ENCODE measurements around the gene BUD13. TPM values are rescaled to one million over a fixed set of nuclear protein-coding genes. Genes with fewer than 3 reads are reported as not detected.

The BUD13 gene
- total and polyA plus RNA-seq, 10 donors: 12.3 to 20.3 (median 16.3) TPM

DNA sequence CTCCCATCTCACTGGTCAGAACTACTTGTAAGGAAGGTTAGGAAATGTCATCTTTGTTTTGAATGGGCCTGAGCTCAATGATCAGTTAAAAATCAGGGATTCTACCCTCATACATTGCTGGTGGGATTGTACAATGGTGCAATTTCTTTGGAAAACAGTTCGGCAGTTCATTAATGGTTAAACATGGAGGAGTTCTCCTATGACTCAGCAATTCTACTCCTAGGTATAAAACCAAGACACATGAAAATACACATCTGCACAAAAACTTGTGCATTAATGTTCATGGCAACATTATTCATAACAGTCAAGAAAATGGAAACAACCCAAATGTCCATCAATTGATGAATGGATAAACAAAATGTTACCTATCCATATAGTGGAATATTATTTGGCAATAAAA is 23.8 kb upstream of the BUD13 start:
- Histone ChIP-seq H3K36me3 (no peaks in the 10 kb centered on the region), H3K27ac (no peak overlapping the region), H3K4me1 (peaks cover 0 to 4% (median 2%) of the 10 kb centered on the region in 6 donors), H3K9me3 (no peaks in the 10 kb centered on the region), H3K27me3 (replicated peaks in 1 of 7) (peaks cover 0 to 3% (median 0%) of the 10 kb centered on the region in 7 donors), H3K4me3 (no peak overlapping the region)
- TF ChIP-seq POLR2A (IDR thresholded peaks at IDR 0.05) (no peak), CTCF (IDR thresholded peaks at IDR 0.05 in 8 of 11, conservative IDR thresholded peaks at IDR 0.05 in 3 of 11) (no peak), POLR2AphosphoS5 (IDR thresholded peaks at IDR 0.05) (no peak)
- WGBS, 5 donors: 64 to 90% (median 80%) methylated on average over 1 of the region's 1 CpG
- no peak for DNase-seq
- intact Hi-C loops (cut with DNase I; ENCODE audit: low total_unique reads): no loop called here

DNA sequence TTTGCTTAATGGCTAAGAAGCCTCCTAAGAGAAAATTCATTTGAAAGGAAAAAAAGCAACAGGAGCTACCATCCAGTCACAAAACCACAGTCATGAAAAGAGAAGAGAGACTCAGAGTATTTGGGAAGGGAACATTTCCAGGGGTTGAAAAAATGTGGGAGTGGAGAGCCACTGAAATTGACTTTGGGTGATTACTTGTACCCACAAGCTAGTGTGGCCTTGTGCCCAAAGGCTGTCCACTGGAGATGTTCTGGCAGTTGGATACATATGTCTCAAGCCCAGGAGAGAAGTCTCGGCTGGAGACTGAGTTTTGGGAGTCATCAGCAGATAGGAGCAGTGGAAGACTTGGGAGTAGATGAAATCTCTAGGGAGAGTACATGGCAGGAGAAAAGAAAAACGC is 22.1 kb upstream of the BUD13 start:
- H3K9me3 ChIP-seq: no peaks in the 10 kb centered on the region
- H3K27ac ChIP-seq: no peak overlapping the region
- no peak overlapping the region for H3K4me3 ChIP-seq
- 79 to 94% (median 84%) methylated on average over 2 of the region's 2 CpGs for WGBS, 5 donors
- DNase-seq: no peak
- no peak for TF ChIP-seq CTCF (IDR thresholded peaks at IDR 0.05 in 8 of 11, conservative IDR thresholded peaks at IDR 0.05 in 3 of 11)
- peaks cover 0 to 15% (median 10%) of the 10 kb centered on the region in 6 donors for H3K4me1 ChIP-seq
- no peaks in the 10 kb centered on the region for H3K36me3 ChIP-seq
- H3K27me3 ChIP-seq (replicated peaks in 1 of 7): peaks cover 0 to 19% (median 0%) of the 10 kb centered on the region in 7 donors
- intact Hi-C loops (cut with DNase I; ENCODE audit: low total_unique reads): no loop called here

DNA sequence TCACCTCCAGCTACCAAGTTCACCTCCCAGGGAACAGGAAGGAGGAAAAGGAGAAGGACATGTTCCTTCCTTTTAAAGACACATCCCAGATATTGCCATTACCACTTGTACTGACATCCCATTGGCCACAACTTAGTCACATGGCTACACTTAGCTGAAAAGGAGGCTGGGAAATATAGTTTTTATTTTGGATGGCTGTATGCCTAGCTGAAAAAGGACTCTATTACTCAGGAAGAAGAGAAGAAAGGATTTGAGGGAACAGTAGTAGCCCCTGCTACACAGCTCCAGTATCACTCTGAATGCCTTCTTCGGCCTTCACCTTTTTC is 20.9 kb upstream of the BUD13 start:
- WGBS, 5 donors: 92 to 100% (median 96%) methylated on average over 1 of the region's 1 CpG
- intact Hi-C loops (cut with DNase I; ENCODE audit: low total_unique reads): no loop called here
- no peak overlapping the region for H3K4me3 ChIP-seq
- no peak for DNase-seq
- TF ChIP-seq POLR2AphosphoS5 (IDR thresholded peaks at IDR 0.05) (no peak), POLR2A (IDR thresholded peaks at IDR 0.05) (no peak), CTCF (IDR thresholded peaks at IDR 0.05 in 8 of 11, conservative IDR thresholded peaks at IDR 0.05 in 3 of 11) (no peak)
- no peaks in the 10 kb centered on the region for H3K36me3 ChIP-seq
- peaks cover 0 to 18% (median 11%) of the 10 kb centered on the region in 6 donors for H3K4me1 ChIP-seq
- no peak overlapping the region for H3K27ac ChIP-seq
- peaks cover 0 to 19% (median 0%) of the 10 kb centered on the region in 7 donors for H3K27me3 ChIP-seq (replicated peaks in 1 of 7)
- no peaks in the 10 kb centered on the region for H3K9me3 ChIP-seq

DNA sequence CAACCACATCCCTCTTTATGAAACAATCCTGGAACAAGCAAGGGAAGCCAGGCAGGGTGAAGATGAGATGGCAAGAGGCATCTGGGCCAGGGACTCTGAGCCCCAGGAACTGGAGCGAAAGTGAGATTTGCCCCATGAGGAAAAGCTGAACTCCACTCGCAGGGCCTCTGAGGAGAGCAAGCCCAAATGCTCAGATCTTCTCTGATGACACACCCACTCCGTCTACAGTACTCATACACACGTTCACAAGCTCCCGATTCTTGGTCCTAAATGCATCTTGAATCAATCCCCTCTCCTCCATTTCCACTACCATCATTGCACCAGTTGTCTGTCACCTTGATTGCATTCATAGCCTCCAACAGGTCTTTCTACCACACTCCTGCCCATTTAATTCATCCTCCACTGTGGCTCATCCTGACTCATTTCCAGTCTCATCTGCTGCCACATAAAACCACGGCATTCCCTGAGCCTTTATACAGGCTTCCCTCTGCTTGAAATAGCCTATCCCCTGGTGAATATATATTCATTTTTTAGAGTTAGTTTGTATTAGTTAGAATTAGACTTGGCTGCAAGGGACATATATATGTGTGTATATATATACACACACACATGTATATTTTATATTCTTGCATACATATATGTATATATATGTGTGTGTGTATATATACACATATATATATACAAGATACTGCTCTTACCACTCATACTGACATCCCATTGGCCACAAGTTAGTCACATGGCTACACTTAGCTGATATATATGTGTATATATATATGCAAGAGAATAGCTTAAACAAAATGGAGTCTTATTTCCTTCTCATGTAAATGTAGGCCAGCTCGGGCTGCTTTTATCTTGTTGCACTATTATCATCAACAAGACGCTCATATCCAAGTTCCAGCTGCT is 20.3 kb upstream of the BUD13 start:
- peaks cover 0 to 19% (median 0%) of the 10 kb centered on the region in 7 donors for H3K27me3 ChIP-seq (replicated peaks in 1 of 7)
- no peak for DNase-seq
- TF ChIP-seq POLR2A (IDR thresholded peaks at IDR 0.05) (no peak), POLR2AphosphoS5 (IDR thresholded peaks at IDR 0.05) (no peak), CTCF (IDR thresholded peaks at IDR 0.05 in 8 of 11, conservative IDR thresholded peaks at IDR 0.05 in 3 of 11) (no peak)
- no peaks in the 10 kb centered on the region for H3K9me3 ChIP-seq
- intact Hi-C loops (cut with DNase I; ENCODE audit: low total_unique reads): no loop called here
- H3K36me3 ChIP-seq: no peaks in the 10 kb centered on the region
- no peak overlapping the region for H3K27ac ChIP-seq
- peaks cover 0 to 24% (median 18%) of the 10 kb centered on the region in 6 donors for H3K4me1 ChIP-seq
- H3K4me3 ChIP-seq: no peak overlapping the region
- 75 to 92% (median 81%) methylated on average over 8 of the region's 8 CpGs for WGBS, 5 donors
